Muscle of leg (tissue), 11 donors: ENCODE results near the gene TRIM44. TPM values are rescaled to one million over a fixed set of nuclear protein-coding genes. Genes with fewer than 3 reads are reported as not detected.
"Not testable (repeated sequence)": the region's sequence is repeated elsewhere in the genome, so short reads cannot be mapped to it uniquely, and the experiment has no call there.

ENCODE experiments used
- DNase-seq: peaks from one replicate; pipeline ENCODE4 v3.0.0; 2013
- H3K27ac ChIP-seq: one replicate; pipeline ENCODE4 v1.5.1; 2013; ENCODE audit warnings: mild to moderate bottlenecking, low read length, control low read depth
- H3K27me3 ChIP-seq: one replicate; pipeline ENCODE4 v1.6.1; 2013; ENCODE audit warnings: low read length; ENCODE audit not compliant: control insufficient read depth, insufficient read depth
- H3K36me3 ChIP-seq: one replicate; pipeline ENCODE4 v1.6.1; 2013; ENCODE audit warnings: low read length; ENCODE audit not compliant: control insufficient read depth, insufficient read depth
- H3K4me1 ChIP-seq: one replicate; pipeline ENCODE4 v1.6.1; 2013; ENCODE audit warnings: low read length; ENCODE audit not compliant: control insufficient read depth, insufficient read depth
- H3K4me3 ChIP-seq: one replicate; pipeline ENCODE4 v1.5.1; 2013; ENCODE audit warnings: low read length, control low read depth
- H3K9me3 ChIP-seq: replicated peaks from 2 replicates; pipeline ENCODE4 v1.6.1; 2013; ENCODE audit warnings: low read depth, low read length; ENCODE audit not compliant: control insufficient read depth
- WGBS: methylation state at CpG from one replicate; pipeline ENCODE4 v1.1.5; 2013; ENCODE audit warnings: missing lambda C conversion rate; ENCODE audit not compliant: insufficient coverage; 5-methylcytosine and 5-hydroxymethylcytosine counted together
- polyA plus RNA-seq, 8 donors: library from polyadenylated mRNA; unstranded; fragments of 120-200 nt; gene quantifications; one replicate each; pipeline versions ENCODE4 v1.2.1 to v1.2.3, GENCODE V29; 2013; ENCODE audit warnings: inconsistent platforms in 1 of 8, low replicate concordance in 1 of 8; ENCODE audit not compliant: insufficient read length in 8 of 8, insufficient read depth in 1 of 8
- total RNA-seq: library from RNA; stranded (reverse); fragments of 120-200 nt; gene quantifications from one replicate; pipeline ENCODE4 v1.2.4, GENCODE V29; 2013

The TRIM44 gene
- total and polyA plus RNA-seq, 9 donors, result 20.0 to 50.2 (median 37.3) TPM

DNA sequence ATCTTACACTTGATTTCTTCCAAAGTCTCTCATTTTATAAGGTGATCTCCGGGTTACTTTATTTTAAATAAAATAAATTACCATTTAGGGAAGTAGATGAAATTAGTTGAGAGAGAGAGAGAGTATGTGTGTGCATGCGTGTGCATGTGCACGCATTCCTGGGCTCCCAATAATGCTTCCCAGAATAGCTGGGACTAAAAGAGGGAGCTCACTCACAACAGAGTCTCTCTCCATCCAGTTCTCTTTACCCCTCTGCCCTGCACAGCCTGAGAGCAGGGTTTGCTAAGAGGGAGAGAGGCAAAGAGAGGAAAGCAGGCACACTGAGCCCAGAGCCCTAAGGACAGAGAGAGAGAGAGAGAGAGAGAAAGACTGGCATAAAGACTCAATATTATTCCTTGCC is 11.3 kb upstream of the TRIM44 start:
- H3K27ac ChIP-seq, result no peak overlapping the region
- H3K4me1 ChIP-seq, result no peaks in the 10 kb centered on the region
- H3K27me3 ChIP-seq, result peaks cover 4% of the 10 kb centered on the region
- H3K36me3 ChIP-seq, result no peaks in the 10 kb centered on the region
- no peak overlapping the region for H3K4me3 ChIP-seq
- no peaks in the 10 kb centered on the region for H3K9me3 ChIP-seq
- WGBS, result no CpG with 5 or more reads among the region's 3 CpGs
- DNase-seq, result no peak

DNA sequence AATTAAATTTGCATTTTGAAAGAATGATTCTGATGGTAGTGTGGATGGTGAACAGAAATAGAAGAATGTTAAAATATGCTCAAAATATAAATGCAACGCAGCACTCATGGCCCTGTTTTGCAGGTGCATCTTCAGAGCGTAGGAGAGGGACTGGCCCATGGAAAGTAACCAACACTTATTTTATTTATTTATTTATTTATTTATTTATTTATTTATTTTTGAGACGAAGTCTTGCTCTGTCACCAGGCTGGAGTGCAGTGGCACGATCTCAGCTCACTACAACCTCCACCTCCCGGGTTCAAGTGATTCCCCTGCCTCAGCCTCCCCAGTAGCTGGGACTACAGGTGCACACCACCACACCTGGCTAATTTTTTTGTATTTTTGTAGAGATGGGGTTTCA is 9.8 kb upstream of the TRIM44 start:
- not testable (repeated sequence) for H3K4me1 ChIP-seq, H3K27me3 ChIP-seq, H3K27ac ChIP-seq, H3K9me3 ChIP-seq, DNase-seq, H3K36me3 ChIP-seq, H3K4me3 ChIP-seq
- no CpG with 5 or more reads among the region's 5 CpGs for WGBS

DNA sequence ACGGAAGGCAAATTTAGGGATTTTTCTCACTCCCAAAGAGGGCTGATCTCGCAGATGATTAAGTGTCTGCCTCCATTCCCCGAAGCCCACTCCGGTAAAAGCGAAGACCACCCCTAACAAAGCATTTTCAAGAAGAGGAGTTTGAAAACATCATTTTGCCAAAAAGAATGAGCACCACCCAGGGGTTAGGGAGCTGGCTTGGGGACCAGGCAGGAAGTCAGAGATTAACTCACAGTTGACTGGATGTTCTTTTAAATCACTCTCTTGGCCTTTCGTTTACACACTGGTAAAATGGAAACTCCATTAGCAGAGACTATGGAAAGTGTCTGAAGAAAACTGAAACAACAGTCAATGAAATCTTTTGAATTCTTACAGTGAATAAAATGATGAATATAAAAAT is 7.9 kb upstream of the TRIM44 start:
- 20% methylated on average over 1 of the region's 6 CpGs for WGBS
- H3K36me3 ChIP-seq, result no peaks in the 10 kb centered on the region
- no peak for DNase-seq
- H3K9me3 ChIP-seq, result no peaks in the 10 kb centered on the region
- no peak overlapping the region for H3K27ac ChIP-seq
- H3K27me3 ChIP-seq, result no peaks in the 10 kb centered on the region
- H3K4me3 ChIP-seq, result no peak overlapping the region
- H3K4me1 ChIP-seq, result no peaks in the 10 kb centered on the region

DNA sequence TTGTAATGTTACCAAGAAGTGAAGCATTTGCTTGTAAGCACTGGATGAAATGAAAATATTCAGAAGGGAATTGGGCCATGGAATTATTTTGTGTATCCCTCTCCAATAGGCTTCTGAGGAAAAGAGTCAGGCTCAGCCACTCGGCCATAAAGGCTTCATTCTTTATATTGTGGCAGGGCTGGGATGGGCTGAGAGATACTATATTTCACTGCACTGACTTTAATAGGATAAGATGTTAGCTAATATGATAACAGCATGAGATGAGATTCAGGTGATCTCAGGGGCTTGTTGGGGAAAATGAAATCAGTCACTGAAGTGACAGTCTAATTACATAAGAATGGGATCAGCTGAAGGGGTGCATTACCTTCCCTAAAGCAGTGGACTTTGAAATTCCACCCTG is 7.3 kb upstream of the TRIM44 start:
- H3K27me3 ChIP-seq, result peaks cover 3% of the 10 kb centered on the region
- H3K36me3 ChIP-seq, result no peaks in the 10 kb centered on the region
- no CpG with 5 or more reads among the region's 1 CpG for WGBS
- no peaks in the 10 kb centered on the region for H3K9me3 ChIP-seq
- no peak for DNase-seq
- no peaks in the 10 kb centered on the region for H3K4me1 ChIP-seq
- no peak overlapping the region for H3K4me3 ChIP-seq
- H3K27ac ChIP-seq, result no peak overlapping the region

DNA sequence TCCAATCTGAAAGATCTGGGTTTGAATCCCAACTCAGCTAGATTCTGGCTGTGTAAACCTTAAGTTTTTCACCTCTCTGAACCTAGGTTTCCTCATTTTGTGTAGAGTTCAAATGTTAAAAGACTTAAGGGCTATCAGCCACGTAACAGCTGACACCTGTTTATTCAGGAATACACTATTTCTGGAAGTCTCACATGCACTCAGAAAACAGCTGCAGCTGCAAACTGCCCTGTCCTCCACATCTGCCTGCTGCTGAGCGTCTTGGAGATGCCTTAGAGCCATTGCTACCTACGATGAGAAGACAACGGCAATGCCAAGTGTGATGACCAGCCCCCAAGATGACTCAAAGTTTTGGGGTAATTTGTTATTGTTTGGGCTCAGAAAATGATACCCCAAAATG is 6.7 kb upstream of the TRIM44 start:
- Histone ChIP-seq H3K27me3 (peaks cover 3% of the 10 kb centered on the region), H3K36me3 (no peaks in the 10 kb centered on the region), H3K27ac (no peak overlapping the region), H3K9me3 (no peaks in the 10 kb centered on the region), H3K4me1 (no peaks in the 10 kb centered on the region), H3K4me3 (no peak overlapping the region)
- WGBS, result 0% methylated on average over 1 of the region's 4 CpGs
- DNase-seq, result peak; percentile 16

DNA sequence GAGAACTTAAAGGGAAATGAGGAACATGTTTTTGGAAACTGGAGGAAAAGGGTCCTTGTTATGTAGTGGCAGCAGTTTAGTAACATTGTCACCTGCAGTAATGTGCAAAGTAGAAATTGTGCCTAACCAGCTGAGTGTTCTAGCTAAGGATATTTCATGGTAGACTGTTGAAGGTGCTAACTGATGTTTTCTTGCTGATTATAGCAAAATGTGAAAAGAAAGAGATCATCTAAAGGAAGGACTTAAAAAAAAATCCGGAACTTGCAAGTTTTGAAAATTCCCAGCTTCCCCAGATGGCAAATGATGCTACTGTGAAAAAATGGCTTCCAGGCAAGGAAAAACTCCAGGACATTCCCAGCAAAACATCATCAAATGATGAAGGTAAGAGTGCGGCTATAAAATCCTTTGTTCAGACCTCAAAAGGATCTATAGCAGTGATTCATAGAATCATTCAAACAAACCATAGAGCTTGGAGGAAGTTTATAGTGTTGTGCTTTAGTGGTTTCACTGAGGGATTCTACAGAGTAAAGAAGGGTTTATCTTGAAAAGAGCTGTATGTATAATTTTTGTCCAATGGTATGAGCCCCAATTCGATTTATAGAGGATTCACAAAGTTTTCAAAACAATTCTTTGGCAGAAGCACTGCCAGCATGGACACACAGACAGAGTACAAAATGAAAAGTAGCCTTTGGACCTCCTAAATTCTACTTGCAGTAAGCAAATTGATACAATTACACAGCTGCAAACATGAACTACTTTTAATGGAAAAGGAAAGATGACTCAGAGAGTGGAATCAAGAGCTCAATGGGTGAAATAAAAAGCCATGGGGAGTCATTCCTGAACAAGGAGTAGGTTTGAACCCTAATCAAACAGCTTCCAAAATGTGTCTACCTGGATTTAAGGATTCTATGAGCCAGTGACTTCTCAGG is 4.3 kb upstream of the TRIM44 start:
- WGBS, result 38% methylated on average over 1 of the region's 3 CpGs
- peaks cover 10% of the 10 kb centered on the region for H3K4me1 ChIP-seq

DNA sequence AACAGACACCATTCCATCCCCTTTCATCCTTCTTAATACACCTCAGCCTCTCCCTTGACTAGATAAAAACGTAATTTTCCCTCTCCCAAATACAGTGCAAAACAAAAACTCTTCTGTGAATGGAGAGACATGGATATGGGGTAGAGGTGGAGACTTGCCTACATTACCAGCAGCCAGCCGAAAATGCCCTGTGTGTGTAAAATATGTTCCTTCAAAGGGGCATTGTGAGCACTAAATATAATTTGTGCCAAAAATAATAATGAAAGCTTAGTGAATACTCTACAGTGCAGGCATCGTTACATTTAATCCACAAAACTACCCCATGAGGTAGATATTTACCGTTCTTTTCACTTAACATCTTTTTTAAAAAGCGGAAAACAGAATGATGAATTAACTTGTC is 1.0 kb upstream of the TRIM44 start:
- no CpG with 5 or more reads among the region's 5 CpGs for WGBS
- H3K27ac ChIP-seq, result peak overlapping the region; percentile 95
- H3K27me3 ChIP-seq, result peaks cover 3% of the 10 kb centered on the region
- H3K4me1 ChIP-seq, result peaks cover 14% of the 10 kb centered on the region
- H3K4me3 ChIP-seq, result peak overlapping the region; percentile 88
- no peak for DNase-seq
- H3K9me3 ChIP-seq, result peaks cover 21% of the 10 kb centered on the region
- H3K36me3 ChIP-seq, result no peaks in the 10 kb centered on the region

More for the DNA sequence above, 4.3 kb upstream of the TRIM44 start:
- Histone ChIP-seq H3K27me3 (peaks cover 3% of the 10 kb centered on the region), H3K9me3 (no peaks in the 10 kb centered on the region), H3K4me3 (no peak overlapping the region), H3K36me3 (no peaks in the 10 kb centered on the region), H3K27ac (no peak overlapping the region)
- DNase-seq, result no peak

DNA sequence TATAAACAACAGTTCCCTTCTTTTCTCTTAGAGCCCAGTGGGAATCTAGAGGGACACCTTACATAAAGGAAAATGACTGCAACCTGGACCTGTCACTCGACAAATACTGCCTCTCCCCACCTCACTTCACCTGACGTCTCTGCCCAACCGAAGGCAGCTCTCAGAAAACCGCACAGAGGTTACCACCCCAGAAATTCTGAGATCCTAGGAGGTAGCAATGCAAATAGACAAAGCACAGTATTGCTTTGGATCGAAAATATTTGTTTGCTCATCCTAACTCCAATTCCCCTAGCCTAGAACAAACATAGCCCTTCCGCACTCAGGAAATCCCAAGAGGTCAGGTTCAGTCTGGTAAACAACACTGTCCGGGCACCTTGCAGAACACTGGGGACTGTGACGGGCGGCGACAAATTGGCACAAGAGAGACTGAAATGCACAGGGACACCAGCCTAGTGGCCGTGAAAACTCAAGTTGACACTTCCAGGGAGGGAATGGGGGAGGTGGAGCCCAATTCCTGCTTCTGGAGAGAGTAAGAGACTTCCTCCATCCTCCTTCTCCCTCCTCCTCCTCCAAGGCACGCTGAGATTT is 420 bp upstream of the TRIM44 start:
- 0% methylated on average over 3 of the region's 12 CpGs for WGBS
- peaks cover 22% of the 10 kb centered on the region for H3K9me3 ChIP-seq
- peak; percentile 15 for DNase-seq
- H3K27ac ChIP-seq, result peak overlapping the region; percentile 95
- no peaks in the 10 kb centered on the region for H3K36me3 ChIP-seq
- H3K4me3 ChIP-seq, result peak overlapping the region; percentile 88
- H3K27me3 ChIP-seq, result peaks cover 3% of the 10 kb centered on the region
- H3K4me1 ChIP-seq, result peaks cover 14% of the 10 kb centered on the region

DNA sequence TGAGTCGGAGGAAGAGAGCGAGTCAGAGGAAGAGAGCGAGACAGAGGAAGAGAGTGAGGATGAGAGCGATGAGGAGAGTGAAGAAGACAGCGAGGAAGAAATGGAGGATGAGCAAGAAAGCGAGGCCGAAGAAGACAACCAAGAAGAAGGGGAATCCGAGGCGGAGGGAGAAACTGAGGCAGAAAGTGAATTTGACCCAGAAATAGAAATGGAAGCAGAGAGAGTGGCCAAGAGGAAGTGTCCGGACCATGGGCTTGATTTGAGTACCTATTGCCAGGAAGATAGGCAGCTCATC is 780 bp downstream of the TRIM44 start:
- peaks cover 3% of the 10 kb centered on the region for H3K27me3 ChIP-seq
- WGBS, result 83% methylated on average over 10 of the region's 10 CpGs
- peaks cover 27% of the 10 kb centered on the region for H3K9me3 ChIP-seq
- H3K4me3 ChIP-seq, result peak overlapping the region; percentile 88
- H3K27ac ChIP-seq, result peak overlapping the region; percentile 95
- no peak for DNase-seq
- peaks cover 14% of the 10 kb centered on the region for H3K4me1 ChIP-seq
- no peaks in the 10 kb centered on the region for H3K36me3 ChIP-seq

DNA sequence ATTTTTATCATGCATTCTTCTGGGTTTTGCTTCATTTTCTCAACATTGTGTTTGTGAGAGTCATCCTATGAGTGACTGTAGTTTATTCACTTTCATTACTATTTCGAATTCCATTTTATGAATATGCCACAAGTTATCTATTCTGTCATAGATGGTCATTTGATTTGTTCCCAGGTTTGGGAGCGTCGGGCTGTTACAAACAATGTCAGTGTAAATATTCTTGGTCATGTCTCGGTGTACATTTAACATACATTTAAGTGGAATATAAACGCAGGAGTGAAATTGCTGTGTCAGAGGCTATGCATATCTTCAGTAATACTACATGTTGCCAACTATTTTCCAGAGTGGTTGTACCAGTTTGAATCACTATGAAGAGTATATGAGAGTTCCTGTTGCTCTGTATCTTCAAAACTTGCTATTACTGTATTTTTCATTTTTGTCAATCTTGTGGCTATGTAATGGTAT is 2.4 kb downstream of the TRIM44 start:
- no peaks in the 10 kb centered on the region for H3K36me3 ChIP-seq
- H3K9me3 ChIP-seq, result peaks cover 27% of the 10 kb centered on the region
- H3K4me3 ChIP-seq, result no peak overlapping the region
- H3K27me3 ChIP-seq, result peaks cover 3% of the 10 kb centered on the region
- no peak overlapping the region for H3K27ac ChIP-seq
- peaks cover 14% of the 10 kb centered on the region for H3K4me1 ChIP-seq
- no CpG with 5 or more reads among the region's 5 CpGs for WGBS
- peak; percentile 20 for DNase-seq
